Osteoblast (primary cell): ENCODE results near the gene SELPLG. TPM values are rescaled to one million over a fixed set of nuclear protein-coding genes. Genes with fewer than 3 reads are reported as not detected.

Experiments used
- DNase-seq: peaks from one replicate; pipeline ENCODE4 v3.0.0; 2011; ENCODE audit warnings: low spot score, mixed read lengths; ENCODE audit not compliant: insufficient read length; ENCODE audit errors: missing footprints
- H2AFZ ChIP-seq: 2 replicates; pipeline ENCODE4 v1.6.0; 2011; ENCODE audit warnings: mild to moderate bottlenecking, low read length
- H3K27ac ChIP-seq: 2 replicates; pipeline ENCODE4 v1.5.1; 2011; ENCODE audit warnings: mild to moderate bottlenecking, low read depth, low read length, moderate library complexity
- H3K27me3 ChIP-seq: 2 replicates; pipeline ENCODE4 v1.6.0; 2012; ENCODE audit warnings: mild to moderate bottlenecking, control low read depth, inconsistent platforms, low read length, moderate library complexity; ENCODE audit not compliant: insufficient read depth
- H3K36me3 ChIP-seq: 2 replicates; pipeline ENCODE4 v1.5.1; 2011; ENCODE audit warnings: mild to moderate bottlenecking, low read length, control low read depth, moderate library complexity; ENCODE audit not compliant: insufficient read depth
- H3K4me1 ChIP-seq: 2 replicates; pipeline ENCODE4 v1.5.1; 2011; ENCODE audit warnings: mild to moderate bottlenecking, low read length, control low read depth, moderate library complexity; ENCODE audit not compliant: insufficient read depth
- H3K4me2 ChIP-seq: 2 replicates; pipeline ENCODE4 v1.6.0; 2011; ENCODE audit warnings: mild to moderate bottlenecking, low read length; ENCODE audit not compliant: insufficient read depth
- H3K4me3 ChIP-seq: fragments of 200-600 bp; sonication (generic); 3 replicates; pipeline ENCODE4 v1.5.1; 2012; ENCODE audit warnings: mild to moderate bottlenecking, low read length, inconsistent platforms; ENCODE audit not compliant: insufficient read depth
- H3K79me2 ChIP-seq: 2 replicates; pipeline ENCODE4 v1.6.0; 2012; ENCODE audit warnings: mild to moderate bottlenecking, low read length, control low read depth, inconsistent platforms; ENCODE audit not compliant: insufficient read depth
- H3K9me3 ChIP-seq: 2 replicates; pipeline ENCODE4 v1.5.1; 2011; ENCODE audit warnings: low read depth, low read length, control low read depth
- H4K20me1 ChIP-seq: 2 replicates; pipeline ENCODE4 v1.6.0; 2012; ENCODE audit warnings: mild to moderate bottlenecking, low read length, control low read depth; ENCODE audit not compliant: insufficient read depth
- total RNA-seq: library from RNA; depleted of rRNA; stranded (reverse); fragments of >200 nt; gene quantifications from 2 replicates; pipeline ENCODE4 v1.2.3, GENCODE V29; 2012
- TF ChIP-seq, protein P1 (sequence below): IDR thresholded peaks from 2 replicates; pipeline ENCODE4 v1.5.1; 2011; ENCODE audit warnings: mild to moderate bottlenecking, low read depth, low read length, moderate library complexity; ENCODE audit errors: extremely low read depth

SELPLG gene
- total RNA-seq, 1 donor = 1.1 TPM

DNA sequence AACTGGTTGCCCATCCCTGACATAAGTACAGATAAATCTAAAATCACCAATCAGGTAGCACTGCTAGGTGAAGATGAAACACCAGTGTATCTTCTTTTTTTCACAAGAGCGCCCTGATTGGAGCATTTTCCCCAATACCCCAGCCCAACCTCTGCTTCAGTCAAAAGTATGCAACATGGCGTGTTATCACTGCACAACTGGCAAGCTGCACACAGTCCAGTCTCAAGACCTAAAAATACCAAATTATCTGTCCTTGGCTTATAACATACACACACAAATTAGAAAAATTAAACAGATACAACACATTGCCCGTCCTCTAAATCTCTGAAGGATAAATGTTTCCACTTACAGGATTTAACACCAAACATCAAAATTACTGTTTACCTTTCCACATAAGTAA lies 20.2 kb upstream of the SELPLG start:
- TF ChIP-seq, protein P1, sequence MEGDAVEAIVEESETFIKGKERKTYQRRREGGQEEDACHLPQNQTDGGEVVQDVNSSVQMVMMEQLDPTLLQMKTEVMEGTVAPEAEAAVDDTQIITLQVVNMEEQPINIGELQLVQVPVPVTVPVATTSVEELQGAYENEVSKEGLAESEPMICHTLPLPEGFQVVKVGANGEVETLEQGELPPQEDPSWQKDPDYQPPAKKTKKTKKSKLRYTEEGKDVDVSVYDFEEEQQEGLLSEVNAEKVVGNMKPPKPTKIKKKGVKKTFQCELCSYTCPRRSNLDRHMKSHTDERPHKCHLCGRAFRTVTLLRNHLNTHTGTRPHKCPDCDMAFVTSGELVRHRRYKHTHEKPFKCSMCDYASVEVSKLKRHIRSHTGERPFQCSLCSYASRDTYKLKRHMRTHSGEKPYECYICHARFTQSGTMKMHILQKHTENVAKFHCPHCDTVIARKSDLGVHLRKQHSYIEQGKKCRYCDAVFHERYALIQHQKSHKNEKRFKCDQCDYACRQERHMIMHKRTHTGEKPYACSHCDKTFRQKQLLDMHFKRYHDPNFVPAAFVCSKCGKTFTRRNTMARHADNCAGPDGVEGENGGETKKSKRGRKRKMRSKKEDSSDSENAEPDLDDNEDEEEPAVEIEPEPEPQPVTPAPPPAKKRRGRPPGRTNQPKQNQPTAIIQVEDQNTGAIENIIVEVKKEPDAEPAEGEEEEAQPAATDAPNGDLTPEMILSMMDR = no peak
- Histone ChIP-seq H3K27ac (no peak overlapping the region), H3K79me2 (peaks cover 62% of the 10 kb centered on the region), H2AFZ (no peak overlapping the region), H3K4me1 (peaks cover 24% of the 10 kb centered on the region), H4K20me1 (peaks cover 11% of the 10 kb centered on the region), H3K9me3 (no peaks in the 10 kb centered on the region), H3K4me3 (no peak overlapping the region), H3K36me3 (peaks cover 70% of the 10 kb centered on the region), H3K4me2 (no peak overlapping the region), H3K27me3 (no peaks in the 10 kb centered on the region)
- DNase-seq = no peak

DNA sequence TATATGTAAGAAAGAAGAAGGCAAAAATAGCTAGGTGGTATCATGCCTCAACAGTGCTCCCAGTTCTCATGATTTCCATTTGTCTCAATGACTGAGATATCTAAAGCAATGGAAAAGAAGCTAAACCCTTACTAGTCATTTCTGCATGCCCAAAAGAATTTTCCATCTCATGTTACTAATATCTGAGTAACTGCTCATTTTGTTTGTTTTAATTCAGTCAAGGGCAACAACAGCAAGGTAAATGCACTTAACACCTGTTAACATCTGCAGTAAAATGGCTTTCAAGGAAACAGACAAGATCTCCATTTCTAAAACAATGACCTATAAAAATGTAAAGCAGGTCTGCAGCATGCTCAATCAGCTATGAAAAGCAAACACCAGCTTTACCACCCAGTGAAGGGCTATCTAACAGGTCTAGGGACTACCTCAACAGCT lies 19.4 kb upstream of the SELPLG start:
- Histone ChIP-seq H3K9me3 (no peaks in the 10 kb centered on the region), H3K4me3 (no peak overlapping the region), H2AFZ (no peak overlapping the region), H3K4me2 (no peak overlapping the region), H3K27me3 (no peaks in the 10 kb centered on the region), H3K4me1 (peaks cover 32% of the 10 kb centered on the region), H3K27ac (peak overlapping the region; percentile 26), H3K79me2 (peaks cover 60% of the 10 kb centered on the region), H3K36me3 (peaks cover 70% of the 10 kb centered on the region), H4K20me1 (peaks cover 17% of the 10 kb centered on the region)
- TF ChIP-seq, protein P1 = no peak
- no peak for DNase-seq

DNA sequence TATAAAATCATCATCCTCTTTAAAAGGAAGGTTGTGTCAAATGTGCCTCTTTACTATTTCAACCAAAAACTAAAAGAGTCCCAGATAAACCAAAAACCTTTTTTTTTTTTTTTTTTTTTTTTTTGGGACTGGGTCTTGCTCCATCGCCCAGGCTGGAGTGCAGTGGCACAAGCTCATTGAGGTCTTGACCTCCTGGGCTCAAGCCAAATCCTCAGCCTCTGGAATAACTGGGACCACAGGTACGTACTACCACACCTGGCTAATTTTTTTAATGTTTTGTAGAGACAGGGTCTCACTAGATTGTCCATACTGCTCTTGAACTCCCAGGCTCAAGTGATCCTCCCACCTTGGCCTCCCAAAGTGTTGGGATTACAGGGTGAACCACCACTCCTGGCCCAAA lies 16.4 kb upstream of the SELPLG start:
- H3K4me2 ChIP-seq = peak overlapping the region; percentile 45
- TF ChIP-seq, protein P1 = no peak
- peaks cover 84% of the 10 kb centered on the region for H3K36me3 ChIP-seq

DNA sequence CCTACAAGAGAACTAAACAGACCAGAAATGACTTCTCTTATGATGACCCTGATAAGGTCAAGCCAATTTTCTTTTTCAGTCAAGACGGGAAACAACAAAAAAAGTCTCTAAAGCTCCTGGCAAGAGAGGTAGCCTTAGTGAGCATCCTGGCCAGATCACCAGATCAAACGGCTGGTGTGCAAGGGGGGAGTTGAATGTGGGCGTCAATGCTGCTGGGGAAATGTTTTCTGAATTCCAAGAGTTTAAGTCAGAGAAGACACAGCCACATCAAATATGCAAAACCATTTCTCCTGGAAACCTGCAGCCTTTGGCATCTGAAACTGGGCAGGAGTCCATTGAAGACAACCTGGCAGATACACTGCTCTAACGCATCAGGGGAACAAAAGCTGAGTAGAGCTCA lies 16.0 kb upstream of the SELPLG start:
- Histone ChIP-seq H3K9me3 (no peaks in the 10 kb centered on the region), H3K36me3 (peaks cover 87% of the 10 kb centered on the region), H3K4me2 (peak overlapping the region; percentile 45), H3K4me1 (peaks cover 48% of the 10 kb centered on the region), H3K79me2 (peaks cover 67% of the 10 kb centered on the region), H3K27me3 (no peaks in the 10 kb centered on the region), H3K27ac (peak overlapping the region; percentile 83), H2AFZ (no peak overlapping the region), H3K4me3 (no peak overlapping the region), H4K20me1 (peaks cover 20% of the 10 kb centered on the region)
- TF ChIP-seq, protein P1 = no peak
- peak; percentile 88 for DNase-seq

More for the DNA sequence above, 16.4 kb upstream of the SELPLG start:
- H3K27me3 ChIP-seq = no peaks in the 10 kb centered on the region
- H2AFZ ChIP-seq = no peak overlapping the region
- H3K4me3 ChIP-seq = no peak overlapping the region
- H3K4me1 ChIP-seq = peaks cover 44% of the 10 kb centered on the region
- peaks cover 67% of the 10 kb centered on the region for H3K79me2 ChIP-seq
- H4K20me1 ChIP-seq = peaks cover 20% of the 10 kb centered on the region
- peak overlapping the region; percentile 83 for H3K27ac ChIP-seq
- H3K9me3 ChIP-seq = no peaks in the 10 kb centered on the region
- no peak for DNase-seq
